NOMO-1 (cell line): ENCODE data around the gene CD200R1.
"Not testable (repeated sequence)": the region's sequence is repeated elsewhere in the genome, so short reads cannot be mapped to it uniquely, and the experiment has no call there.

Source experiments
- DNase-seq, 2 experiments: peaks; one replicate each; lab custom pipeline; 2025; ENCODE audit not compliant: unreplicated experiment in 2 of 2; lab: John Stamatoyannopoulos, UW

Gene CD200R1

DNA sequence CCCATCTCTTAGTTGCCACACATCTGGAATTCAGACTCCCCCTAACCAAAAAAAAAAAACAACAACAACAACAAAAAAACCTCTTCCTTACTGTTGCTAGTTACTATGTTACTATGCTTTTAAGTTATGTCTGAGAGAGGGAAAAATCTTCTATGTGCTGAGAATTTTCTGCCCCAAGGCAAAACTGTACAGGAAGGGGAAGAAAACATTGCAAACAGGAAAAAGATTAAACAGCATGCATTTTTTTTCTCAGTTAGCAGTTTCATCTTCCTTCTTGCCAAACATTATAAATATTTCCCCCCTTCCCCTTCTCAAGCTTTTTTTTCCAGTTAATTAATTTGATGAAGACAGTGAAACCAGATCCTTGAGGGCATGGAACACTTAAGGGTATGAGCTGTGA is 1.1 kb upstream of the CD200R1 start:
- no peak for DNase-seq

DNA sequence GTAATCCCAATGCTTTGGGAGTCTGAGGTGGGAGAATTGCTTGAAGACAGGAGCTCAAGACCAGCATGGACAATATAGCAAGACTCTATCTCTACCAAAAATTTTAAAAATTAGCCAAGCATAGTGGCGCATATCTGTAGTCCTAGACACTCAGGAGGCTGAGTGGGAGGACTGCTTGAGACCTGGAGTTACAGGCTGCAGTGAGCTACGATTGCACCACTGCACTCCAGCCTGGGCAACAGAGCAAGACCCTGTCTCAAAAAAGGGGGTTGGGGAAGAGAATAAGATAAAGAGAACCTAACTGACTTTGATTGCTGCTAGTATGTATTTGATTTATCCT is 755 bp downstream of the CD200R1 start:
- DNase-seq: no peak

DNA sequence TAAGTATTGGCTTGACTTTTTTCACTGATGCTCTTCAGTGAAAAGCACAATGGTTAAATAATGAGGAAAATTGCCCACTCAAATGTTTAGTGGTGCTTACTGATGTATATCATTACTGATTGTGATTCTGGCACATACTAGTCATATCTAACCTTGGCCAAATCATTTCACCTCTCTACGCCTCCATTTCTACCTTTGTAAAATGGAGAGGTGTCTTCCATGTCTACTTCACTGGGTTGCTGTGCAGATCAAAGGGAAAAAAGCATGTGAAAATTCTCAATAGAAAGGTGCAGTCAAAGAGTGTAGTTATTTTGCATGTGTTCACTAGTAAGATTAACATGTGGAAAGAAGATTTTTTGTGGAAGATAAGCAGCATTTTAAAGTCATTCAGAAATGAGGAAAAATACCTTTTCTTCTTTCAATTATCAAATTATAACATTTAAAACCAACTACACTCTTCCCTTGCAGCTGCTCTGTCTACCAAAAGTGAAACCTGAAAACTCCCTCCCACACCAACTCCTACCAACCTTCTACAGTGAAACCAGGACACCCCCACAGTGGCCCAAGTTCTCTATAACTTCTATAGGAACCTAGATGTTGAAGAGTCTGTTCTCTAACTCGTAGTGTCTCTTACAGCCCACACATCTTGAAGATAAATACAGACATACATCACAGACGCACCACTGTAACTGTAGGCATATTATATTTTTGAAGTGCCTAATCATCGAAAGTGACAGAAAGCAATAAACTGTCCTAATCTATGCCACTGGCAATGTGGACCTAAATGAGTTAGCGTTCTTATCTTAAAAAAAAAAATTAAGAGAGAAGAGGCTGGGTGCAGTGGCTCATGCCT is 1.4 kb downstream of the CD200R1 start:
- no peak for DNase-seq

DNA sequence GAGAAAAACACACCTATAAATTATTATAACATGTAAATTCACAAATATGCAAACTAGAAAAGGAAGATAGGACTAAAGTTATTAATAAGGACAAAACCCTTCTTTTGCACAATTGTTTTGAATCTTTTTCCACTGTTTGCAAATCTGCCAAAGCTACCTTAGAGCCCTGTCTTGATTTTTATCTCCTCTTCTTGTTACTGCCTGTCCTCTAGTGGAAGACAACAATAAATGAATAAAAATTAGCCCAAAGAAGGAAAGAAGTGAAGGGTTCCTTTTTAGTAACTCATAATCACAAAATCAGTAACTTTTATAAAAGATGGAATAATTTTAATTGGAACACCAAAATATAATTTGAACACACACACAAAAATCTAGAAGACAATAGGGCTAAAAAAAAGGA is 2.7 kb downstream of the CD200R1 start:
- DNase-seq: no peak

DNA sequence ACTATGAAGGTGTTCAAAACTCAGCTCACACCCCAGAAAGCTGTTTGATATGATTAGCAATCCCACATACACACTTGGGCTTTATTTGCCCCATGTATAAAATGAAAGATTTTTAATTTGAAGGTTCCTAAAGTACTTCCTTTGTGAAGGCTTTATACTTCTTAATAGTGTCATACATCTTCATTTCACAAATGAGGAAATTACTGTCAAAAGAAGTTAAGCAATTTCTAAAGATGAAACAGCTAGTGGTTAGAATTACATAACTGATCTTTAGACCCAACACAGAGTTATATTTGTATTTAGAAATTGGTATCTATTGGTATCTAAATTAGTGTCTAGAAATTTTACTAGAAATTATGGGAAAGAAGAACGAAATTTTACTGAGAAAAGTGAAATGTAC is 7.1 kb downstream of the CD200R1 start:
- DNase-seq: peak; percentile 34 to 95

DNA sequence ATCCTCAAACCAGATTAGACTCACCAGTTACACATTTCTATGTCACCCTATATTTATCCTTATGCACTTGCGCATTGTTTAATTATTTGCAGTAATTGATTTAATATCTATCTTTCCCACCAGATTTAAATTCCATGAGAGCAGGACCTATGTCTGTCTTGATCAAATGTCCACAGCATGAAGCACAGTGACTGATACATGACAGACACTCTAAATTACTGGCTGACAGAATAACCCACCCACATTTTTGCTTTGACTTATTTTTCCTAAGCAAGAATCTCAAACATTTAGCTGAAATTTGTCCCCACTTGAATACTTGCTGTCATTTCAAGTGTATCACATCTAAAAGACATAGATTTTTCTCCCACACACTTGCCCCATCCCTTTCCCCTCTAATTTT is 7.5 kb downstream of the CD200R1 start:
- DNase-seq: no peak

DNA sequence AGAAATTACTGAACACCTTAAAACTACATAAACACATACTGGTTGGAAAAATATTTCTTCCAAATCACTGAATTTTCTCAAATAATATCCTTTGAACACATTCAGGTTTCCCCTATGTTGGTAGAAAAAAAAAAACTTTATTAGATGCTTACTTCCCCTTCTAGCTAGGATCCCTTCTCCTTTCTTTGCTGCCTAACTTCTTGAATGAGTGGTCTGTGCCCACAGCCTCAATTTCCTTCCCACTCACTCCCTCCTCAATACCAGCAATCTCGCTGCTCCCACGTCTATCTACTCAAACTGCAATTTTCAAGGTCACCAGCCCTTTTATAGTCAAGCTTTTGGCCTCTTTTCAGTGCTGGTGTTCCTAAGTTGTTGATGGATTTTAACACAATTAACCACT is 8.3 kb downstream of the CD200R1 start:
- DNase-seq: peak; percentile 53 to 74

DNA sequence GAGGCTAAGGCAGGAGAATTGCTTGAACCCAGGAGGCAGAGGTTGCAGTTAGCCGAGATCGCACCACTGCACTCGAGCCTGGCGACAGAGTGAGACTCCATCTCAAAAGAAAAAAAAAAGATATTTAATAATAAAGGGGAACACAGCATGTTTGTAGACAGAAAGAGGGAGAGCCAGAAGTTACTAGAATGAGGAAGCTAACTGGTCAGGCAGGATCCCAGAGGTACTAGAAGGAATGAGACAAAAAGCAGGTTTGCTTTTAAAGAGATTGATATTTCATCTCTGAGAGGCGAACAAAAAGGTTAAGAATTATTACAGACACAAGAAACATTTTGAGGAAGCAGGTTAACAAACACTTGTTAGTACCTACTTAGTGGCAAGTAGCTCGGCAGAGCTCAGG is 9.2 kb downstream of the CD200R1 start:
- peak in 1 of 2 experiments; percentile 46 for DNase-seq

DNA sequence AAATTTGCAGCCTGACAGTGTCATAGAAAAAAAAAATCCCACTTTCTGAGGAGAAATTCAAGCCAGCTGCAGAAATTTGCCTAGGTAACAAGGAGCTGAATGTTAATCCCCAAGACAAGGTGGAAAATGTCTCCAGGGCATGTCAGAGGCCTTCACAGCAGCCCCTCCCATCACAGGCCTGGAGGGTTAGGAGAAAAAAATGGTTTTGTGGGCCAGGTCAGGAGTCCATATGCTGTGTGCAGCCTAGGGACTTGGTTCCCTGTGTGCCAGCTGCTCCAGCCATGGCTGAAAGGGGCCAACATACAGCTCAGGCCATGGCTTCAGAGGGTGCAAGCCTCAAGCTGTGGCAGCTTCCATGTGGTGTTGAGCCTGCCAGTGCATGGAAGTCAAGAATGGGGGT is 11.2 kb downstream of the CD200R1 start:
- DNase-seq: no peak

DNA sequence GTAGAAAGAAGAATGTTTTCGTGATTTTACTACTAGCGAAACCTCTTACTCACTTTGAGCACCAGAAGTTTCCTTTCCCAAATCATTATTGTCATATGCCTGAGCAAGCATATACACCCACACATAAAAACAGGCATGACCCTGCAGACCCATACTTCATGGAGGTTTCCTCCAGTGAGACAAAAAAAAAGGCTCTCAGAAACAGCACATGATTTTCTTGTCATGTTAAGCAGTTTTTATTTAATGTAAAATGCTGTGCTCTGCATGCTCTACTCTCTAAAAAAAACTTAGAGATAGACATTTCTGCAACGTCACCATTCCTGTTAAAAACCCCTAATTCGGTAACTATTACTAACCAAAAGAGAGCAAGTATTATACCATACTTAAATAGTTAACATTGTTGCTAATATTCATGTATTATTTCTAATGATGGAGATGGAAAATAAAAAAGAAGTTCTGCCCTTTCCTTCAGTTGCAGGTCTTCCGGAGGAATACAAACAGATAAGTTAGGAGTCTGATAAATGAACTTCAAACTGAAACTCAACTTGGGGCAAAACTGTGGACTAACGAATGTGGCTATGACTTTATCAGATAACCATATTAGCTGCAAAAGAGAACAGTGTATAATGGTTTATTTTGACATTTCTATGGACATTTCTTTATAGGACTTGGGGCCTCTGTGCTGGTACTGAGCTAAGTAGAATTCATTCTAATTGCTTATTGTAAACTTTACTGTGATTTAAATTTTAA is 15.9 kb downstream of the CD200R1 start:
- DNase-seq: no peak

DNA sequence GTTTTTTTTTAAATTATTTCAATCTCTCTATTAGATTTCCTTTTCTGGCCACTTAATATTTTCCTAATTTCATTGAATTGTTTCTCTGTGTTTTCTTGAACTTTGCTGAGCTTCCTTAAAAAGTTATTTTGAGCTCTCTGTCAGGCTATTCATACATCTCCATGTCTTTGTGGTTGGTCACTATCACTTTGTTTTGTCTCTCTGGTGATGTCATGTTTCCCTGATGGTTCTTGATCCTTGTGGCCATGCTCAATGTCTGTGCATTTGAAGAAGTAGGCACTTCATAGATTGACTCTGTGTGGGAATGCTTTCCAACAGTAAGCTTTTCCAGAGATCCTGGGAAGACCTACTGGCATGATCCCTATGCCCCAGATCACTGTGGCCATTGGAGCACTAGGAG is 18.6 kb downstream of the CD200R1 start:
- no peak for DNase-seq

DNA sequence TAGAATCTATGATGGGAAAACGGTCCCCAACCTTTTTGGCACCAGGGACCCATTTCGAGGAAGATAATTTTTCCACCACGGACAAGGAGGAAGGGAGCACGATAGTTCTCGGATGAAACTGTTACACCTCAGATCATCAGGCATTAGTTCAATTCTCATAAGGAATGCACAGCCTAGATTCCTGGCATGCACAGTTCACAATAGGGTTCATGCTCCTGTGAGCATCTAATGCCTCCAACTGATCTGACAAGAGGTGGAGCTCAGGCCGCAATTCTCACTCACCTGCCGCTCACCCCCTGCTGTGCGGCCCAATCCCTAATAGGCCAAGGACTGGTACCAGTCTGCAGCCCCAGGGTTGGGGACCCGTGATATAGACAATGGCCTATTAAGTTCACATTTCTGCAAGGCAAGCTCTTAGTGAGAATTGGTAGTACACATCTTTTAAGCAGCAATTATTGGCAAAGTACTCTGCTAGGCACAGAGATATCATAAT is 26.5 kb downstream of the CD200R1 start:
- no peak for DNase-seq

DNA sequence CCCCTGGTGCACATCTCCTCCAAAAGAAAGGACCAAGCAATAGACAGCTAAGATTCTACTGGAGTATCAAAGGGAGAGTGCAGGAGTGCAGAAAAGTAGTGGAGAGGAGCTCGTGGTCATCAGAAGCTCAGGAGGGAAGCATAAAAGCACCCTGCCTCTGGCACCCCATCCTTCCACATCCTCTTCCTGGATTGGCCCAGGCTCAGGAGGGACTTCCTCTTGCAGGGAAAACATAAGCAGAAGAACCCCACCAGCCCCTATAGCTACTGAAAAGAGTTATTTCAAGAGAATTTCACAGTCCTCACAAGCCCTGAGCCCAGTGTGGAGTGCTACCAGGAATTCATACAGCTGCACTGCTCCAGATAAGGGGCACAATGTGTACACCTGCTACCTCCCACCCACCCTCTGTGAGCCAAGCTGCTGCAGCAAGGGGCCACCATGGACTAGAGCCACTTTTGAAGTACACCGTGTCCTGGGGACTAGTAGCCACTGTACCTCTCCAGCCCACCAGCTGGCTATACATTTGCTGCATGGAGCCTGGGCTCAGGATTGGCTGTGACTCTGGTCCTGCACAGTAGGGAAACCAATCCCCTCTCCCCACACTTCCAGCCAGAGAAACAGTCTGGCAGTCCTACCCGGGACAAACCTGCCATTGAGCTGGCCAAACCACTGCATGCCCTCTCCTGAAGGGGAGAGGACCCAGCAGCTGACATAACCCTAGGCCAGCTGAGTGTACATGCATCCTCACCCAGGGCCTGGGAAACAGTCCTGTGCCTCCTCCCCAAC is 43.0 kb downstream of the CD200R1 start:
- no peak for DNase-seq

DNA sequence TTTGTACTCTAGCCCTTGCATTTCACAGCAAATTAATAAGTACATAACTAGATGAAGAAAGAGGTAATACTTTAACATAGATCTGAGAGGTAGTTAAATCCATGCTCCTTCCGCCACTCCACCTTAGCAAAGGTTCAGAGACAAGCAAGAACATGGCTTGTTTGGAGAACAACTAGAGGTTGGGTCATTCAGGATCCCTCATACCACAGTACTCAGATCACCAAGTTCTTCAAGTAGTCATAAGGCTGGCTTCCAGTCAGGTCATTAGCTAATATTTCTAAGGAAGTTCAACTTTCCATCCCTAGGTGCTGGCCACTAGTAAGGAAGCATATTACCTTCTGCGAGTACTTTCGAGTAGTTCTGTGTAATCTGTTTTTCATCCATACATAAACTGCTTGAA is 44.1 kb downstream of the CD200R1 start:
- no peak for DNase-seq

DNA sequence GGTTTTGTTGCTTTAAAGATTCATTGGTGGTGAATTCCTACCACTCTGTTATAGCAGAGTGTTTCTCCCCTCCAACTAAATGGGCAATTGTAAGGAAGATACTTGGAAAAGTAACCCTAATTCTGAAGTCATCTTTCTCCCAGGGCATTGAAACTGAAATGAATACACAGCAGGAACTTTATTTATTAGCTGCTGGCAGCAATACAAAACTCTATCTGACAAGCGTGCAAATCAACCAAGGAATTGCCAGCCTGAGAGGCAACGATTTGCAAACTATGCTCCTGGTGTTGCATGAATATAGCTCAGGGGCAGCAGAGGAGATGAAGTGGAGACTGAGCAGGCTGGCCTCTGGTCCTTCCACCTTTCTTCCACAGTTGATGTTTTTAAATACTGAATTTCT is 48.9 kb downstream of the CD200R1 start:
- DNase-seq: no peak

DNA sequence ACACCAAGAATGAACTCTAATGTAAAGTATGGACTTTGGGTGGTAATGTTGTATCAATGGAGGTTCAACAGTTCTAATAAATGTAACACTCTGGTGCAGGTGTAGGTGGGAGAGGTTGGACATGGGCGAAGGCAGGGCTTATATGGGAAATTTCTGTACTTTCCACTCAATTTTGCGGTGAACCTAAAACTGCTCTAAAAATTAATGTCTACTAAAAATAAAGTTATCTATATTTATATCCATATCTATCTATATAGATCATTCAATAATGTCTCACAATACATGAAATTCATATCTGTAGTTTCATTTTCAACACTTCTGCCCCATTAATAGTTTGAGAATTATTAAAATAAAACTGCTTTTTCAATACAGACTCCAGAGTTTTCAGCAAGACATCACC is 49.3 kb downstream of the CD200R1 start:
- DNase-seq: no peak

DNA sequence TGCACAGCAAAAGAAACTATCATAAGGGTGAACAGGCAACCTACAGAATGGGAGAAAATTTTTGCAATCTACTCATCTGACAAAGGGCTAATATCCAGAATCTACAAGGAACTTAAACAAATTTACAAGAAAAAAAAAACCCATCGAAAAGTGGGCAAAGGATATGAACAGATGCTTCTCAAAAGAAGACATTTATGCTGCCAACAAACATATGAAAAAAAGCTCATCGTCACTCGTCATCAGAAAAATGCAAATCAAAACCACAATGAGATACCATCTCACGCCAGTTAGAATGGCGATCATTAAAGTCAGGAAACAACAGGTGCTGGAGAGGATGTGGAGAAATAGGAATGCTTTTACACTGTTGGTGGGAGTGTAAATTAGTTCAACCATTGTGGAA is 55.4 kb downstream of the CD200R1 start:
- not testable (repeated sequence) for DNase-seq

DNA sequence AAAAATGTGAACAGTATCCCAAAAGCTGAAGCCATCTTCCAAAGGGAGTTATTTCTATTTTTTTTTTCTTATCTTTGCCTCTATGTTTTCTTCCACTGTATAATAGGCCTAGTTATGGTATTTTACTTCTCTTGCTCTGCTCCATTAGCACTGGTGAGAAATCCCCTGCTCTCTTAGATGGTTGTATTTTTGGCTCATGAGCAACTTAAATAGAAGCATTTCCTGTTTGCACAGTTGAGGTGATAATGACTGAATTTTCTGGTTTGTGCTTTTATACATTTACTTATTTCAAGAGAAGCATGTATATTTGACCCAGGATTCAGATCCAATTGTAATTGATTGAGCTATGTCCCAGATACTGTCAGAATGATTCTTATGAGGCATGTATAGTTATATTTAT is 66.7 kb downstream of the CD200R1 start:
- DNase-seq: no peak

DNA sequence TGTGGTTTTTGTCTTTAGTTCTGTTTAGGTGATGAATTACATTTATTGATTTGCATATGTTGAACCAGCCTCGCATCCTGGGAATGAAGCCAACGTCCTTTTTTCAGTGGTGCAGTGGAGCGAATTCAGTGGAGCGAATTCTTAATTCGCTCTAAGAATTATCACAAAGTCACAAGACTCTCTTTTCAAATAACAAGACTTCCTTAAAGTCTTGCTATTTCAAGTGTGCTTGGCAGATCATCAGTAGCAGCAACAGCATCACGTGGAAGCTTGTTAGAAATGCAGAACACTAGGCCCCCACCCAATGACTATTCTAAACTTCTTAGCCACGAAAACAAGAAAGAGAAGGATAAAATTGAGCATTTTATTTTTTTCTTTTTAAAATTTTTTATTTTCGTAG is 70.1 kb downstream of the CD200R1 start:
- DNase-seq: no peak

DNA sequence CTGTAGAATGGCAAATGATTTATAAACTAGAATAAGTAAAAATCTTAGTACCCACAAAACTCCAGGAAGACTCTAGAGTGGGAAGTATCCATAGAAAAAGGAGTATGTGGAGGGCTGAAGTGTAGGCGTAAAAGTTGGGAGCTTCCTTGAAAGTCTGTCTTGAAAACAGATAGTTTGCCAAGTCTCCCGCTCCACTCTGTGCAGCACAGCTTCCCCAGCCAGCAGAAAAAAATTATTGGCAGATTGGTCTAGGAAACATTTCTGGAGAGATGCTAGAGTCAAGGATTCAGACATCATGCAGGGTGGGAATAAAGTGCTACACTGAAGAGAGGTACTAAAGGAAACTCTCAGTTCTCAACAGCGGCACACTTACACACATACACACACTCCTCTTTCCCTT is 74.8 kb downstream of the CD200R1 start:
- no peak for DNase-seq

DNA sequence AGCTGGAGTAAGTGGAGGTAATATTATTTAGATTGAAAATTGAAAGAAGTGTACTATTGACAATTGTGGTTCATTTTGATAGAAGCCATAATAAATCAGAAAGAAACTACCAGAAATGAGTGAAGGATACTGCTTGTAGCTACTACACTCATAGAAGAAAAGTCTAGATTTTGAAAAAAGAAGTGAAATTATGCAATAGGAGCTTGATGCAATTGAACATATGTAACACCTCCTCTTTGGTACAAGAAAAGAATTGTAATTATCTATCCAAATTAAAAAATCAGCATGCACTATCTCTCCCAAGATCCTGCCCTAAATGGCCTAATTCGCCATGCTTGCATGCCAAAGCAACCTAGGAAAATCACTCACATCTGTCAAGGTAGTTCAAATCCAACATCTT is 77.1 kb downstream of the CD200R1 start:
- DNase-seq: no peak
